Natural killer cell (primary cell): ENCODE results near the gene ALDH1L1. TPM values are rescaled to one million over a fixed set of nuclear protein-coding genes. Genes with fewer than 3 reads are reported as not detected.

Source experiments
- ATAC-seq, 3 donors: fragments of 150-1000 bp in 2 of 3; fragments of 200-7000 bp in 1 of 3; cut with Tn5 transposase; 1 replicate in 1 of 3; 2 replicates in 2 of 3; pipeline ENCODE4 v1.10.0; 2021; ENCODE audit warnings: mild to moderate bottlenecking in 2 of 3, moderate library complexity in 2 of 3
- DNase-seq, 2 donors: peaks; one replicate each; pipeline versions ENCODE4 v3.0.0 to v3.0.0-alpha.2; 2013 to 2021; ENCODE audit warnings: mixed read lengths in 1 of 2
- H3K27ac ChIP-seq: one replicate; pipeline ENCODE4 v1.5.1; 2013; ENCODE audit warnings: mild to moderate bottlenecking, low read length
- H3K27me3 ChIP-seq: one replicate; pipeline ENCODE4 v1.6.1; 2013; ENCODE audit warnings: low read length; ENCODE audit not compliant: control insufficient read depth, insufficient read depth
- H3K36me3 ChIP-seq: one replicate; pipeline ENCODE4 v1.6.1; 2013; ENCODE audit warnings: low read length; ENCODE audit not compliant: control insufficient read depth, insufficient read depth
- H3K4me1 ChIP-seq: one replicate; pipeline ENCODE4 v1.6.1; 2013; ENCODE audit warnings: low read length; ENCODE audit not compliant: control insufficient read depth, insufficient read depth
- H3K4me3 ChIP-seq: one replicate; pipeline ENCODE4 v1.5.1; 2013; ENCODE audit warnings: low read length
- H3K9me3 ChIP-seq: one replicate; pipeline ENCODE4 v1.6.1; 2013; ENCODE audit warnings: low read length; ENCODE audit not compliant: control insufficient read depth, insufficient read depth
- H3K27ac Mint-ChIP-seq, 2 donors: one replicate each; pipeline ENCODE4 v1.8.0; 2022; ENCODE audit warnings: mild to moderate bottlenecking in 2 of 2, mixed read lengths in 2 of 2, moderate library complexity in 1 of 2
- H3K27me3 Mint-ChIP-seq, 2 donors: one replicate each; pipeline ENCODE4 v1.8.0; 2022; ENCODE audit warnings: low read depth in 2 of 2, mixed read lengths in 2 of 2
- H3K36me3 Mint-ChIP-seq: one replicate; pipeline ENCODE4 v1.8.0; 2022; ENCODE audit warnings: mixed read lengths
- H3K4me1 Mint-ChIP-seq, 2 donors: one replicate each; pipeline ENCODE4 v1.8.0; 2022; ENCODE audit warnings: mixed read lengths in 2 of 2
- H3K4me3 Mint-ChIP-seq: one replicate; pipeline ENCODE4 v1.8.0; 2022; ENCODE audit warnings: mild to moderate bottlenecking, moderate library complexity, mixed read lengths
- H3K9me3 Mint-ChIP-seq, 2 donors: one replicate each; pipeline ENCODE4 v1.8.0; 2022; ENCODE audit warnings: mixed read lengths in 2 of 2
- CTCF ChIP-seq: fragments of 200-600 bp; IDR thresholded peaks from one replicate; pipeline ENCODE4 v1.8.0; 2022; ENCODE audit warnings: antibody characterized with exemption
- WGBS: methylation state at CpG from one replicate; pipeline ENCODE4 v1.1.7; 2013; ENCODE audit warnings: missing lambda C conversion rate; ENCODE audit not compliant: insufficient coverage; 5-methylcytosine and 5-hydroxymethylcytosine counted together
- intact Hi-C: fragments of 100-400 bp; cut with micrococcal nuclease; formaldehyde crosslinking; loops from one replicate; pipeline ENCODE4 v1.14.2; 2022
- total RNA-seq, 4 donors: library from RNA; stranded (reverse); fragments of 120-200 nt in 1 of 4; gene quantifications; one replicate each; pipeline versions ENCODE4 v1.2.3 to v1.2.4, GENCODE V29; 2013 to 2022

Gene ALDH1L1
- total RNA-seq, 3 donors from 2014 or later (not counting 1 experiment from before 2014, with no cell fraction given): not detected

GRCh38 chr3:126106336-126107202 lies 73.8 kb downstream of the ALDH1L1 start:
- DNase-seq (peak in 1 of 2 donors; percentile 12), ATAC-seq (no peak)
- Histone ChIP-seq H3K36me3 (no peaks in the 10 kb centered on the region), H3K4me1 (no peaks in the 10 kb centered on the region), H3K4me3 (no peak overlapping the region), H3K9me3 (no peaks in the 10 kb centered on the region), H3K27me3 (no peaks in the 10 kb centered on the region), H3K27ac (no peak overlapping the region)
- no peak overlapping the region for H3K4me3 Mint-ChIP-seq
- no peak overlapping the region for H3K27ac Mint-ChIP-seq
- no peaks in the 10 kb centered on the region for H3K27me3 Mint-ChIP-seq
- 92% methylated on average over 21 of the region's 21 CpGs for WGBS
- H3K9me3 Mint-ChIP-seq: no peaks in the 10 kb centered on the region
- no peaks in the 10 kb centered on the region for H3K4me1 Mint-ChIP-seq
- no peaks in the 10 kb centered on the region for H3K36me3 Mint-ChIP-seq
- intact Hi-C loops: no loop called here
- no peak for TF ChIP-seq CTCF

- DNase-seq: peak in 1 of 2 donors; percentile 12
These were observed 74.6 kb downstream of the ALDH1L1 start for GRCh38 chr3:126105691-126106187.

GRCh38 chr3:126104742-126105605 lies 75.4 kb downstream of the ALDH1L1 start:
- ATAC-seq (no peak), DNase-seq (peak in 1 of 2 donors; percentile 6)
- no peaks in the 10 kb centered on the region for H3K9me3 Mint-ChIP-seq
- intact Hi-C loops: no loop called here
- no peaks in the 10 kb centered on the region for H3K4me1 Mint-ChIP-seq
- Histone ChIP-seq H3K4me1 (no peaks in the 10 kb centered on the region), H3K9me3 (no peaks in the 10 kb centered on the region), H3K36me3 (no peaks in the 10 kb centered on the region), H3K27ac (no peak overlapping the region), H3K4me3 (no peak overlapping the region), H3K27me3 (no peaks in the 10 kb centered on the region)
- 84% methylated on average over 15 of the region's 15 CpGs for WGBS
- H3K4me3 Mint-ChIP-seq: no peak overlapping the region
- H3K27ac Mint-ChIP-seq: no peak overlapping the region
- no peaks in the 10 kb centered on the region for H3K36me3 Mint-ChIP-seq
- no peak for TF ChIP-seq CTCF
- H3K27me3 Mint-ChIP-seq: no peaks in the 10 kb centered on the region

More at GRCh38 chr3:126105691-126106187, 74.6 kb downstream of the ALDH1L1 start:
- WGBS: 90% methylated on average over 15 of the region's 16 CpGs
- Mint-ChIP-seq H3K36me3 (no peaks in the 10 kb centered on the region), H3K4me1 (no peaks in the 10 kb centered on the region), H3K27me3 (no peaks in the 10 kb centered on the region), H3K27ac (no peak overlapping the region), H3K9me3 (no peaks in the 10 kb centered on the region), H3K4me3 (no peak overlapping the region)
- Histone ChIP-seq H3K4me3 (no peak overlapping the region), H3K27me3 (no peaks in the 10 kb centered on the region), H3K36me3 (no peaks in the 10 kb centered on the region), H3K9me3 (no peaks in the 10 kb centered on the region), H3K4me1 (no peaks in the 10 kb centered on the region), H3K27ac (no peak overlapping the region)
- no peak for ATAC-seq
- no peak for TF ChIP-seq CTCF
- intact Hi-C loops: no loop called here
